IPS-15b (cell line): ENCODE results near the gene NEURL4.

Experiments
- H3K27me3 ChIP-seq: one replicate; pipeline ENCODE4 v1.6.1; 2013; ENCODE audit warnings: low read length; ENCODE audit not compliant: control insufficient read depth, insufficient read depth
- H3K36me3 ChIP-seq: one replicate; pipeline ENCODE4 v1.6.1; 2013; ENCODE audit warnings: low read length; ENCODE audit not compliant: control insufficient read depth, insufficient read depth
- H3K4me1 ChIP-seq: one replicate; pipeline ENCODE4 v1.6.1; 2013; ENCODE audit warnings: mild to moderate bottlenecking, low read length; ENCODE audit not compliant: control insufficient read depth, insufficient read depth
- H3K4me3 ChIP-seq: one replicate; pipeline ENCODE4 v1.5.1; 2013; ENCODE audit warnings: low read depth, low read length
- H3K9ac ChIP-seq: one replicate; pipeline ENCODE4 v1.6.1; 2013; ENCODE audit warnings: low read depth, mild to moderate bottlenecking, low read length
- H3K9me3 ChIP-seq: one replicate; pipeline ENCODE4 v1.6.1; 2013; ENCODE audit warnings: mild to moderate bottlenecking, low read length; ENCODE audit not compliant: control insufficient read depth, insufficient read depth

NEURL4 gene

GRCh38 chr17:7307686-7308624, 21.2 kb downstream of the NEURL4 start:
- H3K4me3 ChIP-seq = peak overlapping the region; percentile 95
- H3K4me1 ChIP-seq = peaks cover 2% of the 10 kb centered on the region
- peak overlapping the region; percentile 99 for H3K9ac ChIP-seq
- H3K36me3 ChIP-seq = peaks cover 31% of the 10 kb centered on the region
- no peaks in the 10 kb centered on the region for H3K27me3 ChIP-seq
- no peaks in the 10 kb centered on the region for H3K9me3 ChIP-seq

DNA sequence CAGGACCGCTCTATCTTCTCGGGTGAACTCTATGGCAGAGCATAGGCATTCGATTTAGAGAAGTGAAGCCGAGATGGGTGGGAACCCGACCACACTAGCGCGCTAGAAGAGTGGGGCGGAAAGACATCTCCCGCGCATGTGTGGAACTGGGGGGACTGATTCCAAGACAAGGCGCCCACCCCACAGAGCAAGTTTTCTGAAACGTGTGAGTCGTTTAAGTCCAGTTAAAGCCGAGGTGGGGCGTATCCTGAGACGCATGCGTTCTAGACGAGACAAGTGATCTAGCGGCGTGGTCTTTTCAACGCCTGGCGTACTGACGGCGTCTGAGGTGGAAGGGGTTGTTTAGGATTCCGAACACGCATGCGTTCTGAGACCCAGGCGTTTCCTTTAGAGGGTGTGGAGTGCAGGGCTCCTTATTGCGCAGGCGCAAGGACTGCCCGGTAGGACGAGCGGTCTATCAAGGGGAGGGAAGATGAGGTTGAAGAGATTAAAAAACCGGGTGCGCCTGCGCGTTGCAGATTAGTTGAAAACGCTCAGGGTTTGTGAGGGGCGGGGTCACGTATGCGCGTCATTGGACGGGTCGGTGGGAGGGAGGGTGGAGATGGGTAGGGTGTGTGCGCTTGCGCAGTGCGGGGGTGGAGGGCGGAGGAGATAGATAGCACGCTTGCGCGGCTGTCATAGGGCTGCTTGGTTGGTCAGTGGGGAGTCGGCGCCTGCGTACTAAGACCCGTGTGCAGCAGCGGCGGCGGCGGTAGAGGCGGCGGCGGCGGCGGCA, 22.0 kb downstream of the NEURL4 start, which contains the start of gene EIF5A:
EIF5A (plus strand) TSS at position 718 of the 775 bp plus-strand sequence. CDS start 2,008 bp downstream, outside the sequence.
- H3K4me3 ChIP-seq = peak within 1 kb of the TSS; percentile 95
- peak within 1 kb of the TSS; percentile 99 for H3K9ac ChIP-seq
- peaks cover 2% of the 10 kb centered on the region for H3K4me1 ChIP-seq
- H3K36me3 ChIP-seq = peaks cover 24% of the 10 kb centered on the region
- no peaks in the 10 kb centered on the region for H3K9me3 ChIP-seq
- no peaks in the 10 kb centered on the region for H3K27me3 ChIP-seq

GRCh38 chr17:7304179-7304578, 25.0 kb downstream of the NEURL4 start:
- H3K9ac ChIP-seq = no peak overlapping the region
- H3K4me3 ChIP-seq = no peak overlapping the region
- no peaks in the 10 kb centered on the region for H3K9me3 ChIP-seq
- H3K36me3 ChIP-seq = no peaks in the 10 kb centered on the region
- no peaks in the 10 kb centered on the region for H3K27me3 ChIP-seq
- no peaks in the 10 kb centered on the region for H3K4me1 ChIP-seq

DNA sequence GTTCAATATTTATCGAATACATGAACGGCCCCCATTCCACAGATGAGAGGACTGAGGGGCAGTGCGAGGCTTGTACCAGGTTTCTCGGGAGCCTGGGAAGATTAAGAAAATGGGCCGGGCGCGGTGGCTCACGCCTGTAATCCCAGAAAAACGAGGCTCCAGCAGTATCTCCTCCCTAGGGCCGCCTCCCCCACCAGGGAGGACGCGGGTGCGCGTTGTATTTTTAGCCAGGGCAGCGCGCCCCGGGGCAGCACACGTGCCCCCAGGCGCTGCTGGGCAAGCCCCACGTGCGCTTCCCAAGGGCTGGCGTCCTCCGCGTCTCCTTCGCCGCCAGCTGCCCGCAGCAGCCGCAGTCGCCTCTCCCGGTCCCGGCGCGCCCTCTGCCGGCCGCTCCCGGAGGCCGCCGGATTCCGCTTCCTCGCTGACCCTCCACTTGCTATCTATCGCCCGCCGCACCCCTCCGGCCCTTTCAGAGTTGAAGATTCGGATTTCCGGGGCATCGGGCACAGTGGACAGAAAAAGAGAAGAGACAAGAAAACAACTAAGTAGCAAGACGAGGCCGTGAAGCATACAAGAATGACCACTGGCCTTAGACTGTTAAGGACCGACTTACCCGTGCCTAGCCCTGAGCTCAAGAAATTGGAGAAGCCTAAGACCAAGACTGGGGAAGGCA, 32.8 kb downstream of the NEURL4 start:
- Histone ChIP-seq H3K4me3 (peak overlapping the region; percentile 30), H3K27me3 (peaks cover 6% of the 10 kb centered on the region), H3K9me3 (no peaks in the 10 kb centered on the region), H3K9ac (no peak overlapping the region), H3K36me3 (no peaks in the 10 kb centered on the region), H3K4me1 (peaks cover 6% of the 10 kb centered on the region)

DNA sequence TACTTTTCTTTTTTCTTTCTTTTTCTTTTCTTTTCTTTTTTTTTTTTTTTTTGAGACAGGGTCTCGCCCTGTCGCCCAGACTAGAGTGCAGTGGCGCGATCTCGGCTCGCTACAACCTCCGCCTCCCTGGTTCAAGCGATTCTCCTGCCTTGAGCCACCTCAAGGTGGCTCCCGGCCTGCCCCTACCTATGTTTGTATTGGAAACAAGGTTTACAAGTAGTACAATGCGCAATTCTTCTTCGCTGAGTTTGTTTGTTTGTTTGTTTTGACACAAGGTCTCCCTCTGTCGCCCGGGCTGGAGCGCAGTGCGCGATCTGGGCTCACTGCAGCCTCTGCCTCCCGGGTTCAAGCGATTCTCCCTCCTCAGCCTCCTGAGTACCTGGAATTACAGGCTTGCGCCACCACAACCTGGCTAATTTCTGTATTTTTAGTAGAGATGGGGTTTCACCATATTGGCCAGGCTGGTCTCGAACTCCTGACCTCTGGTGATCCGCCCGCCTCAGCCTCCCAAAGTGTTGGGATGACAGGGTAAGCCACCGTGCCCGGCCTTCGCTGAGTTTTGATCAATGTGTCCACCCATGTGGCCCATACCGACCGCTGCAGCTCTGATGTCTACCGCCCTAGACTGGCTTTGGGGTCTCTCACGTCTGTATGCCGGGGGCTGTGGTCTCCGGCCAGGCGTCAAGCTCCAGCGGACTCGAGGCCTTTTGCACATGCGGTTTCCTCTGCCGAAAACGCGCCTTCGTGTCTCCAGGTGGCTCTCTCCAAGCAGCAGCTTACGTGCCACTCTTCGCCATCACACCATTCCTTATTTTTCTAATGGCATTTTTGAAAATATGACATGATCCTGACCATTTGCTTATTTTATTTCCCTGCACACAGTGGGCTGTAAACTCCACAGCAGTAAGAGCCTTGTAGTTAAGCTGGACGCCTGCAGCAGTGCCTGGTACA, 33.6 kb downstream of the NEURL4 start:
- H3K4me1 ChIP-seq = peaks cover 6% of the 10 kb centered on the region
- H3K9me3 ChIP-seq = no peaks in the 10 kb centered on the region
- H3K9ac ChIP-seq = no peak overlapping the region
- peak overlapping the region; percentile 71 for H3K4me3 ChIP-seq
- H3K27me3 ChIP-seq = peaks cover 6% of the 10 kb centered on the region
- no peaks in the 10 kb centered on the region for H3K36me3 ChIP-seq

DNA sequence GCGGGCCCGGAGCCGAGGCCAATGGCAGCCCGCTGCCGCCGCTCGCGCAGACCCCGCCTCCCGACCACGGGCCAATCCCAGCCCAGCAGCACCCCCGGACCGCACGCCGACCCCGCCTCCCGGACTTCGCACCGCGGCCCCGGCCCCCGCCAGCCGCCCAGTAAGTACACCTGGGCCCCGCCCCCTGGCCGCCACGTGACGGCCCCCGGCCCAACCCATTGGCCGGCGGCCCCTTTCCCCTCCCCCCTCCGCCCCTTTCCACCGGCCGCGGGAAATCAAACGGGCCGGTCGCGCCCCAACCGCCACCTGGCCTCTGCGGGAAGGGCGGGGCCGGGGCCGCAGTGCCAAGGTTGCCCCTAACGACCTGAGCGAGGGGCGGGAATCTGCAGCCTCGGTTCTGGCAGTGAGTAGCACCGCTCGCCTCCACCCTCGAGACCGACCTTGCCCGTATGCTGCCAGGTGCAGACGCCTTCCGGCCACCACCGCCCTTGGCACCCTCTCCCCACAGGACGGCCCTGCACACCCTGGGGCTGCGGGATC, 34.5 kb downstream of the NEURL4 start, which contains the start of gene YBX2:
YBX2 (minus strand) TSS at position 26 of the 540 bp plus-strand sequence. CDS start 139 bp downstream, outside the sequence.
- H3K4me3 ChIP-seq = peak within 1 kb of the TSS; percentile 71
- no peak within 1 kb of the TSS for H3K9ac ChIP-seq
- H3K4me1 ChIP-seq = peaks cover 6% of the 10 kb centered on the region
- H3K36me3 ChIP-seq = no peaks in the 10 kb centered on the region
- no peaks in the 10 kb centered on the region for H3K9me3 ChIP-seq
- peaks cover 6% of the 10 kb centered on the region for H3K27me3 ChIP-seq

DNA sequence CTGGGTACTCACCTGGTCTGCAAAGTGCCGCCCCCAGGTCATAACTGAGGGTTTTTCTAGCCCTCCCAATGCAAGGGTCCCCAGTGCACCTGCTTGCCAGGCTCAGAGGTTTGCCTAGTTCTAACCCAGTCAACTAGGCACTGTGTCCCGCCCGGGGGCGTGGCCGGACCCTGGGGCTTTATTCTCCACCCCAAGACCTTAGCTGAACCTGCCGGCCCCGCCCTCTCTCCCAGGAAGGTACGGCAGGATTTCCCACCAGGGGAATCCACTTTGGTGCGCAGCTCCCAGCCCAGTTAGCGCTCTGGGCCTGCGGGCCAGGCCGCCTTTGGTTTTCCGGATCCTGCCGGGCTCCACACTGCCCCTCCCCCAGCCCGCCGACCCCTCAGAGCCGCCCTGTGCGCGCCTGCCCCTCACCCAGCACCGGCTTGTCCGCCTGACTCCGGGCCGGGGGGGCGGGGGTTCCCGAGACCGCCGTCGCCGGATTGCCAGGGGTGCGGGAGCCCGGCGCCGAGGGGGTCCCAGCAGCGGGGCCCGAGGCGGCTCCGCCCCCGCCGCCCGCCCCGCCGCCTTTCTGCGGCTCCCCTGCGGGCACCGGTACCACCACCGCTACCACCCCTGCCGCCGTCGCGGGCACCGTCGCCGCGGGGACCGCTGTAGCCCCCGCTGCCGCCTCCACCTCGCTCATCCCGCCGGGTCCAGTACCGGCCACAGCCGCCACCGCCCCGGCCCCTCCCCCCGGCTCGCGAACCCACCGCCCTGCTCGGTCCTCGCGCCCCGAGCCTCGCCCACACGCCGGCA, 35.1 kb downstream of the NEURL4 start:
- Histone ChIP-seq H3K9ac (no peak overlapping the region), H3K4me3 (peak overlapping the region; percentile 48), H3K4me1 (peaks cover 6% of the 10 kb centered on the region), H3K9me3 (no peaks in the 10 kb centered on the region), H3K27me3 (peaks cover 6% of the 10 kb centered on the region), H3K36me3 (no peaks in the 10 kb centered on the region)

DNA sequence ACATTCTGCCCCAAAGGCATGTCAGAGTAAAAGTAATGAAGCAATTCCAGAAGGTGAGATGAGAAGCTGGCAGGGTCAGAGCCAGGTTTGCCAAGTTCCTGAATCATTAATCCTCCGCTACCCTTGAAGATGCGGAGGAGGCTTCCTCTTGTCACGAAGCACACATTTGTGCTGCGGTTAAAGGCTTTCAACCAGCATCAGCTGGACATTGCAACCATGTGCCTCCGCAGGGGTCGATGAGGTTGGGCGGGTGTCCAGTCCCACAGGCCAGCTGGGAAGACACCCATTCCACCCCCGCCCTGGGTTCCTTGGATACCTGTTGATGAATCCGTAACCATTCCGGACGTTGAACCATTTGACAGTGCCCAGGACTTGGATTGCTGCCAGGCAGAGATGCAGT, 36.0 kb downstream of the NEURL4 start:
- no peaks in the 10 kb centered on the region for H3K9me3 ChIP-seq
- H3K36me3 ChIP-seq = no peaks in the 10 kb centered on the region
- peaks cover 6% of the 10 kb centered on the region for H3K4me1 ChIP-seq
- peaks cover 6% of the 10 kb centered on the region for H3K27me3 ChIP-seq
- no peak overlapping the region for H3K9ac ChIP-seq
- peak overlapping the region; percentile 48 for H3K4me3 ChIP-seq

- peaks cover 6% of the 10 kb centered on the region for H3K27me3 ChIP-seq
- peaks cover 6% of the 10 kb centered on the region for H3K4me1 ChIP-seq
- peaks cover 2% of the 10 kb centered on the region for H3K36me3 ChIP-seq
- H3K9ac ChIP-seq = no peak overlapping the region
- H3K4me3 ChIP-seq = no peak overlapping the region
- no peaks in the 10 kb centered on the region for H3K9me3 ChIP-seq
Observed at GRCh38 chr17:7292729-7293128, 36.4 kb downstream of the NEURL4 start.

DNA sequence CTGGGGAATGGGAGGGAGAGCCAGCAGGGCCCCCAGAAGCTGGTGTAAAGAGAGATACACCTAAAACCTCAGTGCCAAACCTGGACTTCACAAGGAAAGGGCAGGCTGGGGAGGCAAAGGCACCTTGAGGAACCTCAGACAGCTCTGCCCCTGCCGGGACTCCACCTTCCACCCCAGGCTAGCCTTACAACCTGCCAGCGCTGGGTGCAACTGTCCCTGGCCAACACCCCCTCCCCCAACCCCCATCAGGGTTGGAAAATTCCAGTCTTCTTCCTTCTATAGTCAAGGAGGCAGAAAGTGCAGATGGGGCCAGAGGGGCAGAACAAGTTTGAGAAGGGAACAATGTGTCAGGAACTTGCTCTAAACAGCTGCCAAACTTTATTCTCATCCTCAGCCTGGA, 36.9 kb downstream of the NEURL4 start:
- H3K9ac ChIP-seq = no peak overlapping the region
- H3K9me3 ChIP-seq = no peaks in the 10 kb centered on the region
- peaks cover 6% of the 10 kb centered on the region for H3K4me1 ChIP-seq
- peaks cover 3% of the 10 kb centered on the region for H3K36me3 ChIP-seq
- H3K4me3 ChIP-seq = no peak overlapping the region
- H3K27me3 ChIP-seq = peaks cover 6% of the 10 kb centered on the region
